Esophagus muscularis mucosa (tissue), 4 donors: Measurements from ENCODE around the gene ABCC3. TPM values are rescaled to one million over a fixed set of nuclear protein-coding genes. Genes with fewer than 3 reads are reported as not detected.

Experiments used
- DNase-seq: peaks from one replicate; pipeline ENCODE4 v3.0.0-alpha.2; 2017; ENCODE audit errors: extremely low spot score
- H3K27ac ChIP-seq, 4 donors: fragments of 200-600 bp; sonication (generic); replicated peaks in 1 of 4; 1 replicate in 3 of 4; 2 replicates in 1 of 4; pipeline ENCODE4 v1.5.1; 2016 to 2019; ENCODE audit warnings: mild to moderate bottlenecking in 1 of 4
- H3K27me3 ChIP-seq, 4 donors: fragments of 200-600 bp; sonication (generic); one replicate each; pipeline versions ENCODE4 v1.5.1 to v1.6.0; 2016 to 2019
- H3K36me3 ChIP-seq, 4 donors: fragments of 200-600 bp; sonication (generic); one replicate each; pipeline ENCODE4 v1.5.1; 2016 to 2019
- H3K4me1 ChIP-seq, 4 donors: fragments of 200-600 bp; sonication (generic); one replicate each; pipeline ENCODE4 v1.5.1; 2016 to 2019
- H3K4me3 ChIP-seq, 4 donors: fragments of 200-600 bp; sonication (generic); 1 replicate in 2 of 4; 2 replicates in 2 of 4; pipeline ENCODE4 v1.5.1; 2016 to 2019; ENCODE audit warnings: mild to moderate bottlenecking in 4 of 4, moderate library complexity in 1 of 4
- H3K9me3 ChIP-seq, 4 donors: fragments of 200-600 bp; sonication (generic); 1 replicate in 3 of 4; 2 replicates in 1 of 4; pipeline ENCODE4 v1.5.1; 2016 to 2019
- CTCF ChIP-seq, 3 experiments: fragments of 200-600 bp in 2 of 3; fragments of 450-650 bp in 1 of 3; sonication (generic) in 2 of 3; IDR thresholded peaks; one replicate each; pipeline ENCODE4 v1.5.1; 2017 to 2019; ENCODE audit warnings: antibody characterized with exemption in 3 of 3, mild to moderate bottlenecking in 2 of 3, moderate library complexity in 1 of 3
- EP300 ChIP-seq: sonication (generic); formaldehyde crosslinking; IDR thresholded peaks from one replicate; pipeline ENCODE4 v1.6.1; 2017; ENCODE audit warnings: antibody characterized with exemption
- POLR2A ChIP-seq: fragments of 450-650 bp; IDR thresholded peaks from one replicate; pipeline ENCODE4 v1.6.1; 2017; ENCODE audit warnings: antibody characterized with exemption, moderate library complexity, mild to moderate bottlenecking, low read depth
- POLR2AphosphoS5 ChIP-seq, 2 donors: sonication (generic); formaldehyde crosslinking; IDR thresholded peaks; one replicate each; pipeline ENCODE4 v1.6.1; 2017; ENCODE audit warnings: antibody characterized with exemption in 2 of 2
- WGBS: methylation state at CpG from one replicate; pipeline ENCODE4 v1.1.5; 2018; 5-methylcytosine and 5-hydroxymethylcytosine counted together
- intact Hi-C: fragments of 100-400 bp; cut with DNase I; formaldehyde crosslinking; loops from one replicate; pipeline ENCODE4 v1.15.1; 2023
- total RNA-seq, 4 donors: library from RNA; depleted of rRNA; stranded (reverse); fragments of >200 nt; gene quantifications; one replicate each; pipeline versions ENCODE4 v1.1.0 to v1.2.1, GENCODE V29; 2016

ABCC3 gene
- total RNA-seq, 4 donors from 2014 or later: 0.50 to 2.9 (median 1.9) TPM

GRCh38 chr17:50725769-50726655, 91.3 kb downstream of the ABCC3 start:
- no peak overlapping the region for H3K4me3 ChIP-seq
- intact Hi-C loops: no loop called here
- no peaks in the 10 kb centered on the region for H3K36me3 ChIP-seq
- H3K27me3 ChIP-seq: no peaks in the 10 kb centered on the region
- H3K9me3 ChIP-seq: no peaks in the 10 kb centered on the region
- H3K27ac ChIP-seq: no peak overlapping the region
- 74% methylated on average over 12 of the region's 12 CpGs for WGBS
- peak; percentile 55 for DNase-seq
- TF ChIP-seq EP300: no peak
- no peak for TF ChIP-seq POLR2AphosphoS5 (IDR thresholded peaks at IDR 0.05)
- TF ChIP-seq POLR2A: no peak
- peaks cover 82 to 100% (median 98%) of the 10 kb centered on the region in 4 donors for H3K4me1 ChIP-seq

DNA sequence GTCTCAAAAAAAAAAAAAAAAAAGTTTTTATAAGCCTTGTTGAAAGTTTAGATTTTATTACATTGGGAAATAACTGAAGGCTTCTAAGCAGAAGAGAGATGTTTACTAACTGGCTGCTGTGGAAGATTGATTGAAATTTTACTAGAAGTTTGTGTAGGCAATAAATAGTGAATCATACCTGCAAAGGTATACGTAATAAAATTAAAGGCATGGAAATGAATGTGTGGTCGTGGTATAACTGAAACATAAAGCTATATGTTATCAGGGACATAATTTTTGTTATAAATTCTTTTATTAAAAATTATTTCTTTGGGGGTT, 93.4 kb downstream of the ABCC3 start:
- WGBS: 83% methylated on average over 2 of the region's 2 CpGs
- H3K4me1 ChIP-seq: peaks cover 74 to 98% (median 96%) of the 10 kb centered on the region in 4 donors
- H3K27ac ChIP-seq: no peak overlapping the region
- H3K36me3 ChIP-seq: no peaks in the 10 kb centered on the region
- H3K27me3 ChIP-seq: no peaks in the 10 kb centered on the region
- intact Hi-C loops: no loop called here
- no peak for TF ChIP-seq POLR2AphosphoS5 (IDR thresholded peaks at IDR 0.05)
- DNase-seq: no peak
- no peak overlapping the region for H3K4me3 ChIP-seq
- H3K9me3 ChIP-seq: no peaks in the 10 kb centered on the region

- TF ChIP-seq POLR2A (no peak), CTCF (IDR thresholded peaks at IDR 0.05) (no peak), POLR2AphosphoS5 (IDR thresholded peaks at IDR 0.05) (no peak), EP300 (no peak)
- Histone ChIP-seq H3K27ac (no peak overlapping the region), H3K9me3 (no peaks in the 10 kb centered on the region), H3K27me3 (no peaks in the 10 kb centered on the region), H3K4me1 (peaks cover 63 to 96% (median 91%) of the 10 kb centered on the region in 4 donors), H3K4me3 (no peak overlapping the region), H3K36me3 (no peaks in the 10 kb centered on the region)
- intact Hi-C loops: no loop called here
- 62% methylated on average over 5 of the region's 5 CpGs for WGBS
- DNase-seq: peak; percentile 74
These were observed 94.4 kb downstream of the ABCC3 start for GRCh38 chr17:50728881-50729765.

GRCh38 chr17:50731575-50732460, 97.1 kb downstream of the ABCC3 start:
- DNase-seq: no peak
- H3K4me1 ChIP-seq: peaks cover 37 to 86% (median 82%) of the 10 kb centered on the region in 4 donors
- no peaks in the 10 kb centered on the region for H3K27me3 ChIP-seq
- H3K9me3 ChIP-seq: no peaks in the 10 kb centered on the region
- no peaks in the 10 kb centered on the region for H3K36me3 ChIP-seq
- no peak overlapping the region for H3K27ac ChIP-seq
- TF ChIP-seq CTCF (IDR thresholded peaks at IDR 0.05): no peak
- TF ChIP-seq POLR2AphosphoS5 (IDR thresholded peaks at IDR 0.05): no peak
- no peak for TF ChIP-seq EP300
- no peak for TF ChIP-seq POLR2A
- WGBS: 73% methylated on average over 7 of the region's 7 CpGs
- no peak overlapping the region for H3K4me3 ChIP-seq
- intact Hi-C loops: no loop called here

DNA sequence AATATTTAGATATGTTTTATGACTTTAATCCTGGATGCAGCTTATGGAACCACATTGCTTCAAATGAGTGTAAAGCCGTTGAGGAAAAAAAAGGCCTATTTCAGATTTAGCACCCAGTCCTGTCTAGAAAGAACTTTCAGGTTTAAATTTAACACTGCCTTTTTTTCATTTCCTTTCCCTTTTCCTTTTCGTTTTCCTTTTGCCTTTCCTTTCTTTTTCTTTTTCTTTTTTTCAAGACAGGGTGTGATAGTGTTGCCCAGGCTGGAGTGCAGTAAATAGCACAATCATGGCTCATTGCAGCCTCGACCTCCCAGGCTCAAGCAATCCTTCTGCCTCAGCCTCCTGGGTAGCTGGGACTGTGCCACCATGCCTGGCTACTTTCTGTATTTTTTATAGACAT, 100.6 kb downstream of the ABCC3 start:
- peaks cover 3 to 30% (median 18%) of the 10 kb centered on the region in 4 donors for H3K36me3 ChIP-seq
- H3K9me3 ChIP-seq: no peaks in the 10 kb centered on the region
- H3K4me1 ChIP-seq: peaks cover 20 to 63% (median 50%) of the 10 kb centered on the region in 4 donors
- H3K27ac ChIP-seq: no peak overlapping the region
- 80% methylated on average over 3 of the region's 3 CpGs for WGBS
- DNase-seq: no peak
- H3K27me3 ChIP-seq: no peaks in the 10 kb centered on the region
- no peak for TF ChIP-seq POLR2AphosphoS5 (IDR thresholded peaks at IDR 0.05)
- TF ChIP-seq EP300: no peak
- no peak for TF ChIP-seq CTCF (IDR thresholded peaks at IDR 0.05)
- TF ChIP-seq POLR2A: no peak
- no peak overlapping the region for H3K4me3 ChIP-seq
- intact Hi-C loops: no loop called here
